ENCODE measurements around the gene CAMSAP2.

- TF ChIP-seq EZH2 (optimal IDR thresholded peaks at IDR 0.05; ENCODE audit: low read depth, low read length) (no peak), CTCF (IDR thresholded peaks at IDR 0.05; ENCODE audit: low read length) (no peak), EZH2phosphoT487 (IDR thresholded peaks at IDR 0.05; ENCODE audit: low read length) (no peak)
Observed at GRCh38 chr1:200880212-200880611, 141.5 kb downstream of the CAMSAP2 start.
